Measurements from ENCODE around the gene GAPVD1.

DNA sequence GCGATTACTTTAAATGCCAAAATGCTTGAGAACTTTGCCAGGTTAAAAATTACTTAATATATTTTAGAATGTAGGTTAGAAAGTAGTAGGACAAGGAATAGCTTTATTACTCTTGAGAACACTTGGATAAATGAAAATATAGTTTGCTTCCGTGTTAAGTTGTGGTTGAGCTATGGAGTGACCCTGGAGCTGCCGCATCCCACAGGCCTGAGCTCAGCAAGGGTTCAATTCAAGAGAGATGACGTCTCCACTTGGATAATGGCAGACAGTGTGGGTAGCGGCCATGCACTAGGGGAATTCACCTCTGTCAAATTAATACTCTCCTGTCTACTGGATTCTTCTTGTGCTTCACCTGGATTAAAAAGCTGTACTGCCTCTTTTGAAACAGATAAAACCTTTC, 105.0 kb downstream of the GAPVD1 start:
- TF ChIP-seq EZH2 (IDR thresholded peaks at IDR 0.05; ENCODE audit: low read depth, low read length, severe bottlenecking) (no peak), TBP (IDR thresholded peaks at IDR 0.05; ENCODE audit: low read depth, low read length) (no peak), BCL11A (IDR thresholded peaks at IDR 0.05; ENCODE audit: low read depth in 2 of 2, low read length in 2 of 2) (no peak), KDM5A (IDR thresholded peaks at IDR 0.05; ENCODE audit: low read length) (no peak), POU5F1 (IDR thresholded peaks at IDR 0.05; ENCODE audit: low read depth, low read length) (no peak), POLR2A (IDR thresholded peaks at IDR 0.05; ENCODE audit: control extremely low read depth in 1 of 2, low read depth in 2 of 2, low read length in 2 of 2) (no peak)
- TF ChIP-seq, protein P1, sequence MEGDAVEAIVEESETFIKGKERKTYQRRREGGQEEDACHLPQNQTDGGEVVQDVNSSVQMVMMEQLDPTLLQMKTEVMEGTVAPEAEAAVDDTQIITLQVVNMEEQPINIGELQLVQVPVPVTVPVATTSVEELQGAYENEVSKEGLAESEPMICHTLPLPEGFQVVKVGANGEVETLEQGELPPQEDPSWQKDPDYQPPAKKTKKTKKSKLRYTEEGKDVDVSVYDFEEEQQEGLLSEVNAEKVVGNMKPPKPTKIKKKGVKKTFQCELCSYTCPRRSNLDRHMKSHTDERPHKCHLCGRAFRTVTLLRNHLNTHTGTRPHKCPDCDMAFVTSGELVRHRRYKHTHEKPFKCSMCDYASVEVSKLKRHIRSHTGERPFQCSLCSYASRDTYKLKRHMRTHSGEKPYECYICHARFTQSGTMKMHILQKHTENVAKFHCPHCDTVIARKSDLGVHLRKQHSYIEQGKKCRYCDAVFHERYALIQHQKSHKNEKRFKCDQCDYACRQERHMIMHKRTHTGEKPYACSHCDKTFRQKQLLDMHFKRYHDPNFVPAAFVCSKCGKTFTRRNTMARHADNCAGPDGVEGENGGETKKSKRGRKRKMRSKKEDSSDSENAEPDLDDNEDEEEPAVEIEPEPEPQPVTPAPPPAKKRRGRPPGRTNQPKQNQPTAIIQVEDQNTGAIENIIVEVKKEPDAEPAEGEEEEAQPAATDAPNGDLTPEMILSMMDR (IDR thresholded peaks at IDR 0.05; ENCODE audit: control extremely low read depth in 1 of 3, insufficient read depth in 1 of 3, low read depth in 1 of 3, low read length in 3 of 3) = no peak
- TF ChIP-seq, protein P2, sequence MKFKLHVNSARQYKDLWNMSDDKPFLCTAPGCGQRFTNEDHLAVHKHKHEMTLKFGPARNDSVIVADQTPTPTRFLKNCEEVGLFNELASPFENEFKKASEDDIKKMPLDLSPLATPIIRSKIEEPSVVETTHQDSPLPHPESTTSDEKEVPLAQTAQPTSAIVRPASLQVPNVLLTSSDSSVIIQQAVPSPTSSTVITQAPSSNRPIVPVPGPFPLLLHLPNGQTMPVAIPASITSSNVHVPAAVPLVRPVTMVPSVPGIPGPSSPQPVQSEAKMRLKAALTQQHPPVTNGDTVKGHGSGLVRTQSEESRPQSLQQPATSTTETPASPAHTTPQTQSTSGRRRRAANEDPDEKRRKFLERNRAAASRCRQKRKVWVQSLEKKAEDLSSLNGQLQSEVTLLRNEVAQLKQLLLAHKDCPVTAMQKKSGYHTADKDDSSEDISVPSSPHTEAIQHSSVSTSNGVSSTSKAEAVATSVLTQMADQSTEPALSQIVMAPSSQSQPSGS (IDR thresholded peaks at IDR 0.05; ENCODE audit: low read length) = no peak
- TF ChIP-seq, protein P3, sequence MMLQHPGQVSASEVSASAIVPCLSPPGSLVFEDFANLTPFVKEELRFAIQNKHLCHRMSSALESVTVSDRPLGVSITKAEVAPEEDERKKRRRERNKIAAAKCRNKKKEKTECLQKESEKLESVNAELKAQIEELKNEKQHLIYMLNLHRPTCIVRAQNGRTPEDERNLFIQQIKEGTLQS (IDR thresholded peaks at IDR 0.05; ENCODE audit: insufficient read depth, low read depth, low read length) = no peak
